Upper lobe of right lung (tissue), 1 donor: ENCODE measurements around the gene CDC25C. TPM values are rescaled to one million over a fixed set of nuclear protein-coding genes. Genes with fewer than 3 reads are reported as not detected.

Experiments used
- ATAC-seq: fragments of 200-7000 bp; cut with Tn5 transposase; one replicate; pipeline ENCODE4 v1.9.1; 2020; ENCODE audit warnings: mild to moderate bottlenecking, moderate library complexity
- DNase-seq: peaks from one replicate; pipeline ENCODE4 v3.0.0-alpha.2; 2020
- H3K27ac ChIP-seq: fragments of 200-600 bp; one replicate; pipeline ENCODE4 v1.8.0; 2022
- H3K27me3 ChIP-seq: fragments of 200-600 bp; one replicate; pipeline ENCODE4 v1.8.0; 2022; ENCODE audit warnings: mild to moderate bottlenecking
- H3K36me3 ChIP-seq: fragments of 200-600 bp; one replicate; pipeline ENCODE4 v1.8.0; 2022
- H3K4me1 ChIP-seq: fragments of 200-600 bp; one replicate; pipeline ENCODE4 v1.8.0; 2022
- H3K4me3 ChIP-seq: fragments of 200-600 bp; one replicate; pipeline ENCODE4 v1.8.0; 2022; ENCODE audit warnings: mild to moderate bottlenecking
- H3K9me3 ChIP-seq: fragments of 200-600 bp; one replicate; pipeline ENCODE4 v1.8.0; 2022
- intact Hi-C: fragments of 100-400 bp; cut with DNase I; formaldehyde crosslinking; loops from one replicate; pipeline ENCODE4 v1.11.0; 2022
- total RNA-seq: library from RNA; stranded (reverse); fragmentation: NEBNext Ultra II Directional; extraction: Animal tissue kit (Norgen Biotek cat#: 25700); gene quantifications from one replicate; pipeline ENCODE4 v1.2.1, GENCODE V29; 2021
- TF ChIP-seq, protein P1 (sequence below): fragments of 200-600 bp; IDR thresholded peaks from one replicate; pipeline ENCODE4 v1.8.0; 2022; ENCODE audit warnings: antibody characterized with exemption
- donor health status: DM: no; HTN: yes; CAD: no; lungs with severe emphysema.

The CDC25C gene
- total RNA-seq, 1 donor from 2014 or later = 0.29 TPM

DNA sequence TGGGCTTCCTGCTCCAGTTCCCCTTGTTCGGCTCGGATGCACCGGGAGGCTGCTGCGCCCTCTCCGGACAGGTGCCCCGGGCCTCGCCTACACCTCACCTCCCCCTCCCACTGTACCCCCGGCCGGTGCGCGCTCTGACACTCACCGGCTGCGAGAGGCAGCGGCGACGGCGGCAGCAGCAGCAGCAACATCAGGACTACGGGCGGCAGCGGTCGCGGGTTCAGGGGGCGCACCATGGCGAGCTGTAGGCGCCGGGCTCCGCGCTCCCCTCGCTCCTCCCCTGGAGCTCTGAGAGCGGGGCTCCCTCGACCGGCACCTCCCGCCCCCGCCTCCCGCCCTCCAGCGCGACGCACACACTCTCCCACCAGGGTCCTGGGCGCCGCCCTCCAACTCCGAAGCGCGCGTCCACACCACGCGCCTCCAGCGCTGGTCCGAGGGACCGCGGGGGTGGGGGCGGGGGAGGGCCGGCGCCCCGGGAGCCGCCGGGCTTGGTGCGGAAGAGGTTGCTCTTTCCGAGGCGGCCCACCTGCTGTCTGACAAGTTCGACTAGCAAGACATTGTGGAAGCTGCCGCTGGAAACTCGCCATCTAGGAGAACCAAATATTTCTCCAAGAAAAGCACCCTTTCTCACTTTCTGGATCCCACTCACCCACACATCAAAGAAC is 57.3 kb downstream of the CDC25C start, which contains the start of gene GFRA3:
Gene GFRA3 (minus strand): TSS at position 433 of the 665 bp plus-strand sequence. CDS start 197 bp downstream, at position 236.
- H3K4me3 ChIP-seq = peak within 1 kb of the TSS; percentile 45
- H3K4me1 ChIP-seq = peaks cover 15% of the 10 kb centered on the region
- H3K27ac ChIP-seq = no peak within 1 kb of the TSS
- H3K9me3 ChIP-seq = no peaks in the 10 kb centered on the region
- peak; percentile 67 for ATAC-seq
- H3K27me3 ChIP-seq = peaks cover 10% of the 10 kb centered on the region
- intact Hi-C loops = no loop called here
- H3K36me3 ChIP-seq = no peaks in the 10 kb centered on the region
- TF ChIP-seq, protein P1, sequence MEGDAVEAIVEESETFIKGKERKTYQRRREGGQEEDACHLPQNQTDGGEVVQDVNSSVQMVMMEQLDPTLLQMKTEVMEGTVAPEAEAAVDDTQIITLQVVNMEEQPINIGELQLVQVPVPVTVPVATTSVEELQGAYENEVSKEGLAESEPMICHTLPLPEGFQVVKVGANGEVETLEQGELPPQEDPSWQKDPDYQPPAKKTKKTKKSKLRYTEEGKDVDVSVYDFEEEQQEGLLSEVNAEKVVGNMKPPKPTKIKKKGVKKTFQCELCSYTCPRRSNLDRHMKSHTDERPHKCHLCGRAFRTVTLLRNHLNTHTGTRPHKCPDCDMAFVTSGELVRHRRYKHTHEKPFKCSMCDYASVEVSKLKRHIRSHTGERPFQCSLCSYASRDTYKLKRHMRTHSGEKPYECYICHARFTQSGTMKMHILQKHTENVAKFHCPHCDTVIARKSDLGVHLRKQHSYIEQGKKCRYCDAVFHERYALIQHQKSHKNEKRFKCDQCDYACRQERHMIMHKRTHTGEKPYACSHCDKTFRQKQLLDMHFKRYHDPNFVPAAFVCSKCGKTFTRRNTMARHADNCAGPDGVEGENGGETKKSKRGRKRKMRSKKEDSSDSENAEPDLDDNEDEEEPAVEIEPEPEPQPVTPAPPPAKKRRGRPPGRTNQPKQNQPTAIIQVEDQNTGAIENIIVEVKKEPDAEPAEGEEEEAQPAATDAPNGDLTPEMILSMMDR = no peak
- no peak for DNase-seq

DNA sequence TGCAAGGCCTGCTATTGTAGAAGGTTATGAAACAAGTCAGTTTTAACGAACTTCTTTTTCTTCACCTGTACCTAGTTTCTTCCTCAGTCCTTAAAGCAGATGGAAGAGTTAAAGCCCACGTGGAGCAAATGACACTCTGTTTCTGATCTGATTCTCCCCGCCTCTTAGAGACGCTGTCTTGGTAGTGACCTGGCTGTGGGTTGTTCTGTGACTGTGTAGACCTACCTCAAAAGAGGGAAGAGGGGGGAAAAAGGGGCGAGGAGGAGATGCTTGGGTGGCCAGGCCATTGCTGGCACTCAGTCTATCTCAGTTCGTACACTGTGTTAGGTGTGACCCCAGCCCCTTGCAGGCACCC is 57.8 kb downstream of the CDC25C start:
- H3K4me1 ChIP-seq = peaks cover 15% of the 10 kb centered on the region
- H3K27me3 ChIP-seq = peaks cover 10% of the 10 kb centered on the region
- TF ChIP-seq, protein P1 = no peak
- peak overlapping the region; percentile 45 for H3K4me3 ChIP-seq
- H3K36me3 ChIP-seq = no peaks in the 10 kb centered on the region
- DNase-seq = no peak
- intact Hi-C loops = no loop called here
- H3K27ac ChIP-seq = no peak overlapping the region
- H3K9me3 ChIP-seq = no peaks in the 10 kb centered on the region
- no peak for ATAC-seq

DNA sequence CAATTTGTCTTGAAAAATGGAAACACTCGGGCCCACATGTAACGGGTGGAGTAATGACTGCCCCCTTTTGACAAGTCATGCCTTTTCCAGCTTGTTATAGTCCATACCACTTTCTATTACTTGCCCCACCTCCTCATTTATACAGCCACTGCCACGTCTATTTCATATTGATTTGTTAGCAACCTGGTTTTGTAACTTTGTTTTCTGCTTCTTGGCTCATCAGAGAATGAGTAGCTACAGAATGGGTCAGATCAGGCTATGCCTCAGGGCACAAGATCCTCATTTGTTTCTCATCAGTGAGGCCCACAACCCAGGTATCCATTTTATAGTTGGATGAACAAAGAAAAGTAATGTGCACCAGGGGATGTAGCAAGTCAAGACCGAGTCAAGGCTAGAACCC is 58.9 kb downstream of the CDC25C start:
- peaks cover 10% of the 10 kb centered on the region for H3K27me3 ChIP-seq
- DNase-seq = no peak
- H3K9me3 ChIP-seq = no peaks in the 10 kb centered on the region
- no peak overlapping the region for H3K27ac ChIP-seq
- TF ChIP-seq, protein P1 = no peak
- intact Hi-C loops = no loop called here
- H3K36me3 ChIP-seq = no peaks in the 10 kb centered on the region
- H3K4me1 ChIP-seq = peaks cover 15% of the 10 kb centered on the region
- ATAC-seq = no peak
- no peak overlapping the region for H3K4me3 ChIP-seq

DNA sequence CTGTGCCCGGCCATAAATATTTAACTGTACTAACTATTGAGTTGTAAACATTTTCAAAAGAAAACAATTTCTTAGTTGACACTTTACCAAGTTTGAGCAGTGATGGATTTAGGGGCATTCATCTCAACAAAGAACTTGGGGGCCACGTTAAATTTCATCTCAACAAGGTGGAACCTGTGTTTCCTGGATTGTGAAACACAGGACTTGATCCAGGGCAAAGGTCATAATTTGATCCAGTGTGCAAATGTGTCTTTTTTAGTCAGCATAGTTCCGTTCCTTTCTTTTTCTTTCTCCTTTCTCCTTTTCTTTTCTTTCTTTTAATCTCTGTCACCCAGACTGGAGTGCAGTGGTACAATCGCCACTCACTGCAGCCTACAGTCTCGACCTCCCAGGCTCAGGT is 60.3 kb downstream of the CDC25C start:
- no peaks in the 10 kb centered on the region for H3K9me3 ChIP-seq
- intact Hi-C loops = no loop called here
- no peaks in the 10 kb centered on the region for H3K36me3 ChIP-seq
- peaks cover 15% of the 10 kb centered on the region for H3K4me1 ChIP-seq
- peaks cover 10% of the 10 kb centered on the region for H3K27me3 ChIP-seq
- DNase-seq (no peak), ATAC-seq (no peak)
- H3K4me3 ChIP-seq = no peak overlapping the region
- TF ChIP-seq, protein P1 = no peak
- H3K27ac ChIP-seq = no peak overlapping the region

DNA sequence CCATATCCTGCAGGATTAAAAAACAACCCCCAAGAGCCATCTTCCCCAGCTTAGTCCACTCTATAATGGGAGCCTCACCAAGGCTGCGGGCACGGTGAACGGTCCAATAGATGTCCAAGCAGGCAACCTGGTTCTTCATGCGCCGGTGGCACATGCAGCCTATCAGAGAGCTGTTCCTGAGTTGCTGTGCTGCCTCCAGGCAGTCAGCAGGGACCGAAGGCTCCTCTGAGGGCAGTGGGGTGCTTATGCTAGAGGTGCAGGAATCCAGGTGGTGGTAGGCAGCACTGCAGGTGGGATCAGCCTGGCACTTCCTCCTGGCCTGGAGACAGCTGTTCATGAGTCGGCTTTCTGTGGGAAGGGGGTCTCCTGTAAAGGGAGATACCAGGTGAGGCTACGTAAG is 67.4 kb downstream of the CDC25C start:
- no peaks in the 10 kb centered on the region for H3K9me3 ChIP-seq
- ATAC-seq = no peak
- H3K4me3 ChIP-seq = no peak overlapping the region
- no peak for DNase-seq
- intact Hi-C loops = no loop called here
- TF ChIP-seq, protein P1 = no peak
- no peaks in the 10 kb centered on the region for H3K27me3 ChIP-seq
- H3K27ac ChIP-seq = no peak overlapping the region
- no peaks in the 10 kb centered on the region for H3K36me3 ChIP-seq
- H3K4me1 ChIP-seq = no peaks in the 10 kb centered on the region

DNA sequence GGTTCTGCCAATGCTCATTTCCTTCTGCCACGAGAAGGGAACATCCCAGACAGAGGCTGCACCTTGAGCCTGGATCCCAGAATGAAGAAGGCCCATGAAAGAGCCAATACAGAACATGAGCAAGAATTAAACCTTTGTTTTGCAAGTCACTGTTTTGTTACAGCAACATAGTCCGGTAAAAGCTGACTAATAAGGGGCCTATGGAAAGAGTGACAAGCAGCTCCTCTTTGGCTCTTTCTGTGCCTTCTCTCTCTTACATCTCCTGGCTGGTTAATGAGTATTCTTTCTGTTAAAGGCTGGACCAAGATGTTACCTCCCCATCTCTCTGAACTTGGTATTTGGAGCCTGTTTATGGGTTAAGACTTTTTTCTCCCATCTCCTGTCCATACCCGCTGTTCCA is 68.0 kb downstream of the CDC25C start:
- Histone ChIP-seq H3K4me3 (no peak overlapping the region), H3K27me3 (no peaks in the 10 kb centered on the region), H3K9me3 (no peaks in the 10 kb centered on the region), H3K36me3 (no peaks in the 10 kb centered on the region), H3K4me1 (no peaks in the 10 kb centered on the region), H3K27ac (no peak overlapping the region)
- ATAC-seq = no peak
- no peak for DNase-seq
- intact Hi-C loops = no loop called here
- TF ChIP-seq, protein P1 = no peak
